Glomerular visceral epithelial cell (primary cell): Measurements from ENCODE around the gene PCBP3.
A peak's percentile ranks its signal among the peaks of the same experiment; 100 is the strongest.

Experiments used
- DNase-seq: peaks from one replicate; pipeline ENCODE4 v3.0.0-alpha.2; 2016; ENCODE audit errors: extremely low spot score

The PCBP3 gene

GRCh38 chr21:45909238-45909988, 265.9 kb downstream of the PCBP3 start:
- DNase-seq, result no peak

- DNase-seq, result no peak
Measured at GRCh38 chr21:45910155-45910547, 266.6 kb downstream of the PCBP3 start.

GRCh38 chr21:45910548-45911221, 267.2 kb downstream of the PCBP3 start:
- DNase-seq, result no peak

- DNase-seq, result no peak
Measured at GRCh38 chr21:45911806-45912325, 268.3 kb downstream of the PCBP3 start.

DNA sequence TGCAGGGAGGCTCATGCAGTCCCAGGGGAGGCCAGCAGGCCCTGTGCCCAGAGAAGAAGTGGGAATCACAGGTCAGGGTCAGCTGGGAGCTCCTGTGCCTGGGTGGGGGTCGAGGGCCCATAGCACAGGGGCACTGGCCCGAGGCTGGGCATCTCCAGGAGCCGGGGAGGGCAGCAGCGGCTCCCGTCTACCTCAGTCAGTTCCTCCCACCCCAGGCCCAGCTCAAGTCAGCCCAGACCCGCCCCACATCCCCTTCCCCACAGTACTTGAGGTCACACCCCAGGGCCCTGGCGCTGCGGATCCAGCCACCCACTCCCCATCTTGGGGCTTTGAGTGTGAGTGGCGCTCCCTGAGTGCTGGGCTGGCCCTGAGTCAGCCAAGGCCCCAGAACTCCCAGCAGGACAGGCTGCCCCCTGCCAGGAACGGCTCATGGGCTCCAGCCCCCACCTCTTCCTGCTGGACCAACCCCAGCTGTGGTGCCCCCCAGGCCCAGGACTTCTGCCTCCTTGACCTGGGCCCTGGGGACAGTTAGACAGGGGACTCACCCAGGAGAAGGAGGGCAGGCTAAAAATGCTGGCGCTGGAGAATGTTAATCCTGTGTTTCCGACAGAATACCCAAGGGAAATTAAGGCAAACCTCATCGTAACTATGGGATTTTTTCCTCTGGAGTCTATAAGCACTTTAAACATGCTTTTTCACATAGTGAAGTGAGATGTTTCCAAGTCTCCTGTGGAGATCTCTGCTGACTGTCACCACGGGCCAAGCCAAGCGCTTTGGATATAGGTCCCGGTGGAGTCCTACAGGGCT, 269.3 kb downstream of the PCBP3 start:
- DNase-seq, result no peak

DNA sequence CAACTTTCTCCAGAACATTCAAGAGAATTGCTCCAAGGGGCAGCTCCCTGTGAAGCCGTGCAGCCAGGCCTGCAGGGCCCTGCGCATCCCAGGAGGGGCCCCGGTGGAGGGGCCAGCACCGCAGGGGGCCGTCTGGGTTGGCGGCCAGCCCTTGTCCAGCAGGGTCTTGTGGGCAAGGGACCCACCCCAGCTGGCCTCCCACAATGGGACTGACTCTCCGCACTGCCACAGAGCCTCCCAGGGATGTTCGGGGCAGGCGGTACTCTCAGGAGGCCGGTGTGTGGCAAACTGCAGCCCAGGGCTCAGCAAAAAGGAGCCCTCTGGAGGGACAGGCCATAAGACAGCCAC, 269.9 kb downstream of the PCBP3 start:
- no peak for DNase-seq

GRCh38 chr21:45913886-45914285, 270.4 kb downstream of the PCBP3 start:
- no peak for DNase-seq

DNA sequence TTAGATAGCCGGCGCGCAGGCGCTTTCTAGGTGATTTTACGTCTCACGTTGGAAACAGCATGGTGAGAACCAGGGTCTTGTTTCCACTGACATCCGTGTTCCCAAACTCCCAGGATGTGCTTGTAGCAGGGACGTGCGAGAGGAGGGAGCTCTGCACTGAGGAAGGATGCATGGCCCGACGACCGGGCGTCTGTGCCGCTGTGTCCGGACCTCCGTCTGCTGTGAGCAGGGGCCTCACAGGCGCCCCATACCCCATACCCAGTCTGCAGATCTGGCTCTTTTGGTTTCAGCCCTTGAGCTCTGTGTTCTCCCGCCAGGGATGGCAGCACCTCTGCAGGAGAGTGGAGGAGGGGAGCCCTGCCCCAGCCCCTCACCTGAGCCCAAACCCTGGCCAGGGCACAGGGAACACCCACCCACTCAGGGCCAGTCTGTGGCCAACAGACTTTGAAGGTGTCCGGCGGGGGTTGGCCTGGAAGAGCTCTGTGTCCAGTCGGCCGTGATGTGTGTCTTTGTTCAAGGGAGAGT, 270.9 kb downstream of the PCBP3 start:
- no peak for DNase-seq

- no peak for DNase-seq
Measured at GRCh38 chr21:45916011-45916840, 272.7 kb downstream of the PCBP3 start.

DNA sequence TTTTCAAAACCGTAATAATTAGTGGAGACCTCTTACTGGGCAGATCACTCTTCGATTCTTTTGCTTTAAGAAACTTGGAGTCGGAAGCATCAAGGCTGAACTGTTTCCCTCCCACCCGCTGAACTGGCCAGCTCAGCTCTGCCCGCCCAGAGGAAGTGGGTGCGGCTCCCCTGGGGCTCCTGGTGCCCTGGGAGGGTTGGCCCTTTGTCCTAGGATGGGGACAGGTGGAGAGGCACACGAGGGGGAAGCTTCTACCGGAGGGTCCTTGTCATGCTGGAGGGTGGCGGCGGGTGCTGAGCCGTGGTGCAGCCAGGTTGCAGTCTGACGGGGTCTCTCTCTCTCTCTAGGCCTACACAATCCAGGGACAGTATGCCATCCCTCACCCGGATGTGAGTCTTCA, 273.7 kb downstream of the PCBP3 start:
- no peak for DNase-seq

DNA sequence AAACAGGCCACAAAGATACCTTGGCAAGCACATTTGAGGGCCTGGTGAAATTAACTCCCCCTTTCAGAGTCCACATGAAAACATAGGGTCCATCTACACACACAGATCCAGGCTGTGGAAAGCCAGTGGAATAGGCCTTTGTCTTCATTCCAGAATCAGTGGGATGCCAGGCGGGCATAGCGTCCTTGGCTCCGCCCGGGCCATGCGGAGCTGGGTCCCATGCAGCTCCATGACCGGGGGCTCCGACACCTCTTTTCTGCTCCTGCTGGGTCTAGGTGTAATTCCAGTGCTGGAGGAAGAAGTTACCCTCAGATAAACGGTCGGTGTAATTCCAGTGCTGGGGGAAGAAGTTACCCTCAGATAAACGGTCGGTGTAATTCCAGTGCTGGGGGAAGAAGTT, 274.5 kb downstream of the PCBP3 start:
- DNase-seq, result no peak

- DNase-seq, result no peak
Measured at GRCh38 chr21:45918835-45919447, 275.4 kb downstream of the PCBP3 start.

- no peak for DNase-seq
Measured at GRCh38 chr21:45919593-45919992, 276.1 kb downstream of the PCBP3 start.

- no peak for DNase-seq
Measured at GRCh38 chr21:45920824-45921600, 277.5 kb downstream of the PCBP3 start.

DNA sequence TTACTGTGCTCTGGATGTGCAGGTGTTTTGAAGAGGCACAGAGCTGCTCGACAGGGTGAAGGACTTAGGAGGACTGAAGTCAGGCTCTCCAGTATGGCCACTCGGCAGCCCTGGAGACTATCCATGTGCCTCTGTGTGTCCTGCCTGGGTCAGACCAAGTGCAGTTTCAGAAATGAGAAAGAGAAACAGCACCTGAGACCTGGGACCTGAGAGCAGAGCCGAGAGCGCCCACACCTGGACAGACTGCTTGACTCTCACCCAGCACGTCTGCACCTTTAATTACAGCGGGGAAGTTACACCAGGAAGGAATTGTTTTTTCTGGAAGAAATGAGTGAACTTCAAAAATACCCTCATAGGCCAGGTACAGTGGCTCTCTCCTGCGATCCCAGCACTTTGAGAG, 278.4 kb downstream of the PCBP3 start:
- DNase-seq, result no peak

DNA sequence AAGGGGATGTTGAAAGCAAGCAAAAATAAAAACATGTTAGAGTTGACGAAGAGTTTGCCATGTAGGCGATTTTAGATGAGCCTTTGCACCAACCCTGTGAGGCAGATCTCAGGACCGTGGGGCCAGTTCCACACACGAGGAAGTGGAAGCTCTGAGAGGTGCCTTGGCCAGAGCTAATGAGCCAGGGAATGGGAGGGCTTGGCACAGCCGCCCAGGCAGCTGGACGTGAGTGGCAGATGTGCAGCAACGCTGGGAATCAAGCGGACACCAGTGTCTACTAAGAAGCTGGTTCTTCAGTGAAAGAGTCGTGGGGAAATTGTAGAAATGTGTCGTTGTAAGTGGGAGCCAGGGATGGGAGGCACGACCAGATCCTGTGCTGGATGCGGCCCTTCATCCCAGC, 279.1 kb downstream of the PCBP3 start:
- no peak for DNase-seq

GRCh38 chr21:45923146-45923545, 279.6 kb downstream of the PCBP3 start:
- DNase-seq, result peak; percentile 57

- DNase-seq, result no peak
Measured at GRCh38 chr21:45926281-45926680, 282.8 kb downstream of the PCBP3 start.

- DNase-seq, result no peak
Measured at GRCh38 chr21:45927032-45927431, 283.5 kb downstream of the PCBP3 start.
